GM12874 (cell line): ENCODE data around the gene BBX.

Experiments used
- CTCF ChIP-seq: IDR thresholded peaks from 2 replicates; pipeline ENCODE4 v1.5.1; 2011; ENCODE audit warnings: low read depth, mild to moderate bottlenecking, control low read depth, low read length, moderate library complexity; ENCODE audit not compliant: insufficient read depth

Gene BBX

GRCh38 chr3:107574650-107575049 lies 51.9 kb downstream of the BBX start:
- TF ChIP-seq CTCF: peak; percentile 29; the same call in 1 of the 2 replicates

- TF ChIP-seq CTCF: no peak
Observed at GRCh38 chr3:107578091-107578490, 55.3 kb downstream of the BBX start.

GRCh38 chr3:107578523-107578922 lies 55.8 kb downstream of the BBX start:
- no peak for TF ChIP-seq CTCF

- no peak for TF ChIP-seq CTCF
Observed at GRCh38 chr3:107579371-107579770, 56.6 kb downstream of the BBX start.

- TF ChIP-seq CTCF: no peak
Observed at GRCh38 chr3:107581230-107581629, 58.5 kb downstream of the BBX start.

GRCh38 chr3:107588217-107588616 lies 65.5 kb downstream of the BBX start:
- TF ChIP-seq CTCF: no peak

GRCh38 chr3:107589454-107589853 lies 66.7 kb downstream of the BBX start:
- TF ChIP-seq CTCF: no peak

GRCh38 chr3:107590786-107591185 lies 68.0 kb downstream of the BBX start:
- no peak for TF ChIP-seq CTCF
